Immature natural killer cell (primary cell): Measurements from ENCODE around the gene MTX1. TPM values are rescaled to one million over a fixed set of nuclear protein-coding genes. Genes with fewer than 3 reads are reported as not detected.

Experiments used
- DNase-seq, 3 donors: peaks; one replicate each; pipeline ENCODE4 v3.0.0; 2022; ENCODE audit warnings: mixed read lengths in 1 of 3
- H3K27ac Mint-ChIP-seq, 6 donors: one replicate each; pipeline ENCODE4 v1.8.0; 2020; ENCODE audit warnings: mixed read lengths in 6 of 6, mild to moderate bottlenecking in 5 of 6, inconsistent platforms in 4 of 6, moderate library complexity in 3 of 6
- H3K27me3 Mint-ChIP-seq, 3 donors: one replicate each; pipeline ENCODE4 v1.8.0; 2020 to 2021; ENCODE audit warnings: low read depth in 3 of 3, mild to moderate bottlenecking in 3 of 3, mixed read lengths in 3 of 3, moderate library complexity in 3 of 3, inconsistent platforms in 1 of 3
- H3K36me3 Mint-ChIP-seq, 3 donors: one replicate each; pipeline ENCODE4 v1.8.0; 2020; ENCODE audit warnings: mixed read lengths in 3 of 3, inconsistent platforms in 2 of 3, mild to moderate bottlenecking in 2 of 3
- H3K4me1 Mint-ChIP-seq, 2 donors: one replicate each; pipeline ENCODE4 v1.8.0; 2020; ENCODE audit warnings: inconsistent platforms in 2 of 2, mild to moderate bottlenecking in 2 of 2, mixed read lengths in 2 of 2, moderate library complexity in 1 of 2
- H3K4me3 Mint-ChIP-seq, 5 donors: one replicate each; pipeline ENCODE4 v1.8.0; 2020; ENCODE audit warnings: mild to moderate bottlenecking in 5 of 5, mixed read lengths in 5 of 5, inconsistent platforms in 3 of 5, moderate library complexity in 3 of 5
- H3K9me3 Mint-ChIP-seq, 6 donors: one replicate each; pipeline ENCODE4 v1.8.0; 2020; ENCODE audit warnings: mild to moderate bottlenecking in 6 of 6, mixed read lengths in 6 of 6, inconsistent platforms in 4 of 6, moderate library complexity in 3 of 6
- polyA plus RNA-seq, 3 donors: library from polyadenylated mRNA; unstranded; fragments of 300-500 nt; fragmentation: Illumina TruSeq; gene quantifications; one replicate each; pipeline ENCODE4 v1.2.3, GENCODE V29; 2021

MTX1 gene
- polyA plus RNA-seq, 3 donors from 2014 or later = 51.1 to 62.6 (median 55.1) TPM

DNA sequence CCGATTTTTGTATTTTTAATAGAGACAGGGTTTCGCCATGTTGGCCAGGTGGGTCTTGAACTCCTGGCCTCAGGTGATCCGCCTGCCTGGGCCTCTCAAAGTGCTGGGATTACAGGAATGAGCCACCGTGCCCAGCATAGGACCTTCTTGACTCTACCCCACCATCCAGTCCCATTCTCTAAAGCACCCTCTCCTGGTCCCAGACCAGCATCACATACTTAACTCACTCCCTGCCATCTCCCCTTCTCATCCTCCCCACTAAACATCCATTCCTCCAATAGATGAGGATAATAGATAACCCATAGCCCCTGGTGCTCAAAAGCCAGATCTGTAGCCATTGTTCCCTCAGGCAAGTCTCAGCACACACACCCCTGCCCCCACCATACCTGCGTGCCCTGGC is 44.7 kb downstream of the MTX1 start:
- Mint-ChIP-seq H3K36me3 (peaks cover 6 to 11% (median 8%) of the 10 kb centered on the region in 3 donors), H3K9me3 (no peaks in the 10 kb centered on the region), H3K27ac (peak overlapping the region in 1 of 6 donors; percentile 23), H3K4me3 (peak overlapping the region; percentile 29 to 78 (median 57)), H3K4me1 (peaks cover 30 to 33% of the 10 kb centered on the region in 2 donors), H3K27me3 (peaks cover 0 to 2% (median 0%) of the 10 kb centered on the region in 3 donors)
- no peak for DNase-seq

DNA sequence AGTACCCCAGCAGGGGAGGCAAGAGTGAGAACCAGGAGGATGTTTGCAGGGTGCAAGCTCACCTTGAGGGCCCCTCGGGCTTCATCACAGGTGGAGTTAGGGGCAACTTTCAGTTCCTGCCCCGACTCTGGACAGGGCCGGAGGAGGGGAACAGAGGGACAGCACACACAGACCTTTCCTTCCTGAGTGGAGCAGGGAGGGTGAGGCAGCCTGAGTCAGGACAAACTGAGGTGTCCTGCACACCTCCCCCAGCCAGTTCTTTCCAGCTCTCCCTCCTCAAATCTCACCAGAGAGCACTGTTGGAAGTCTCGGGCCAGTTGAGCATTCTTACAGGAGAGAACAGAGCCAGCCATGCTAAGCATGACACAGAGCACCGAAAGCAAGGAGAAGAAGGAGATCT is 45.3 kb downstream of the MTX1 start:
- Mint-ChIP-seq H3K27me3 (peaks cover 0 to 2% (median 0%) of the 10 kb centered on the region in 3 donors), H3K4me1 (peaks cover 30 to 33% of the 10 kb centered on the region in 2 donors), H3K4me3 (peak overlapping the region; percentile 57 to 83 (median 78)), H3K36me3 (peaks cover 6 to 17% (median 12%) of the 10 kb centered on the region in 3 donors), H3K9me3 (no peaks in the 10 kb centered on the region), H3K27ac (peak overlapping the region in 2 of 6 donors; percentile 30 to 80)
- no peak for DNase-seq

DNA sequence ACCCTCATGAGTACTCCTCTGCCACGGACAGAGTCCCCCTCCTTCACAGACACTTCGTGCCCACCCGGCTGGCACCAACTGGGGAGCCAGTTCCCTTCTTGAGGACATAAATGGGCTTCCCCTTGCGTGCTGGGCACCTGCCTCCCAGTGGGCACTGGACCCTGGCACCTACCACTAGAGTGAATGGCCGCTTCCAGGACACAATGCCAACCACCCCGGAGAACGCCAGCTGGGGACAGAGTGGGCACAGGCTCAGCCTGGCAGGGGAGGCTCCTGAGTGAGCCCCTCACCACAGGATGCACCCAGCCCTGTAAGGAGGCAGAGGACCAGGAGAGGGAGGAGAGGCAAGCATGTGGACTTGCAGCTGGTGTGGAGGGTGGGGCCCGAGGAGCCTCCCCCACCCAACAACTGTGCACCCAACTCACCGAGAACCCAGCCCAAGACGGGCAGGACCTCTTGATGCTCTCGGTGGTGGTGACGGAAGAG is 45.8 kb downstream of the MTX1 start:
- H3K4me1 Mint-ChIP-seq = peaks cover 30 to 33% of the 10 kb centered on the region in 2 donors

DNA sequence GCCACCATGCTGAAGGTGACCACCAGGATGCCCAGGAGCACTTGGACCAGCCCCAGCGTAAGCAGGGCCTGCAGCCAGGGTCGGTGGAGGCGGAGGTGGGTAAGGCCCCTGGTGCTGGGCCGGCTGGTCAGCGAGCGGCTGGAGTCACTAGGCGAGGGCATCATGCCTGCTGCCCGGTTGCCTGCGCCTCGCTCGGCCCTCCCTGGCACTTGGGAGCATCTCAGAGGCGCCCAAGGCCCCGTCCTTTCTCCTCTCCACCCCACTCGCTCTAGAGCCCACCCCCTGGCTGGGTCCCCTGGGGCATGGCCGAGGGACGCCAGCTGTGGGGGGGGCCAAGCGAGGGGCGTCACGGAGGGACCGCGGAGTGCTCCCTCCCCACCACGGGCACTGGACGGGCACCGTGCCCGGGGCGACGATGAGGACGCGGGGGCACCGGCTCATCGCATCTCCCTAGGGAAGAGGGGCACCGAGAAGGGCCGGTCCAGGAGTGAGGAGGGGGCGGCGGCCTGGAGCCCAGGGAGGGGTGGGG is 46.3 kb downstream of the MTX1 start:
- Mint-ChIP-seq H3K27ac (no peak overlapping the region), H3K4me1 (peaks cover 30 to 33% of the 10 kb centered on the region in 2 donors)
- DNase-seq = no peak

More for the DNA sequence above, 45.8 kb downstream of the MTX1 start:
- Mint-ChIP-seq H3K36me3 (peaks cover 6 to 17% (median 12%) of the 10 kb centered on the region in 3 donors), H3K27ac (peak overlapping the region in 1 of 6 donors; percentile 71), H3K4me3 (peak overlapping the region; percentile 72 to 83 (median 78)), H3K27me3 (peaks cover 0 to 2% (median 0%) of the 10 kb centered on the region in 3 donors), H3K9me3 (no peaks in the 10 kb centered on the region)
- no peak for DNase-seq

DNA sequence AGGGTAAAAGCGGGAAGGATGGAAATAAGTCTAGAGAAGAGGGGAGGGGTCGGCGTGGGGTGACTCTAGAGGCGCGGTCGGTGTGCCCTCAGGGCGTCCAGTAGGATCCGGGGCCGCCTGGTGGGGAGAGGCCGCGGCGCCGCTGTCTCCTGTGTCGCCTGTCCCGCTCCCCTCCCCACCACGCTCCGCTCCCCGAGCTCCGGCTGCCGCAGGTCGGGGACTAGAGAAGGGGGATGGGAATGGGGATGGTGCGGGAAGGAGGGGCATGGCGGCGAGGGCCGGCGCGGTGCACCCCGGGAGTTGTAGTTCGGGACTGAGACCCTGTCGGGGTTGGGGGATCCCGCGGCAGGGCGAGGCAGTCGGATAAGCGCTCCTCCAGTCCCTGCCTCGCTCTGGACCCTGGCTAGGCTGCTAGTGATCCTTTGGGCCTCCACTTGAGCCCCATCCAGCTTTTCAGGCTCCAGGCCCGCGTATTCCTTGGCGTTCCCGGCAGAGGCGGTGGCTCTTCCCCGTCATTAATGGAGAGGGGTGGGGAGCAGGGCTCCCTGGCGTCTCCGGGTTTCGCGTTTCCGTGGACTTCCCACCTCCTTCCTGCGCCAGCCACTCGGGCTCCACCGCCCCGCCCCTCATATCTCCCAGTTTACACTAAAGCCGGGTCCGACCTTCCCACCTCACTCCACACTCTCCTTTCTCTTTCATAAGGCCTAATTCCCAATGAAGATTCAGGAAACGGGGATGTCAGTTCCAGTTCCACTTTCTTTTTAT is 46.9 kb downstream of the MTX1 start, which contains the start of gene ENTREP3:
ENTREP3 (minus strand) TSS at position 241 of the 765 bp plus-strand sequence. CDS start 606 bp downstream, outside the sequence.
- Mint-ChIP-seq H3K4me1 (peaks cover 34% of the 10 kb centered on the region in 2 donors), H3K27ac (peak within 1 kb of the TSS; percentile 9 to 75 (median 56)), H3K27me3 (peaks cover 0 to 2% (median 0%) of the 10 kb centered on the region in 3 donors), H3K9me3 (no peaks in the 10 kb centered on the region), H3K36me3 (peaks cover 9 to 19% (median 12%) of the 10 kb centered on the region in 3 donors), H3K4me3 (peak within 1 kb of the TSS; percentile 77 to 83 (median 80))
- DNase-seq = peak; percentile 56 to 62 (median 61)

More for the DNA sequence above, 46.3 kb downstream of the MTX1 start:
- Mint-ChIP-seq H3K27me3 (peaks cover 0 to 2% (median 0%) of the 10 kb centered on the region in 3 donors), H3K9me3 (no peaks in the 10 kb centered on the region), H3K4me3 (peak overlapping the region; percentile 77 to 83 (median 80)), H3K36me3 (peaks cover 6 to 17% (median 12%) of the 10 kb centered on the region in 3 donors)

DNA sequence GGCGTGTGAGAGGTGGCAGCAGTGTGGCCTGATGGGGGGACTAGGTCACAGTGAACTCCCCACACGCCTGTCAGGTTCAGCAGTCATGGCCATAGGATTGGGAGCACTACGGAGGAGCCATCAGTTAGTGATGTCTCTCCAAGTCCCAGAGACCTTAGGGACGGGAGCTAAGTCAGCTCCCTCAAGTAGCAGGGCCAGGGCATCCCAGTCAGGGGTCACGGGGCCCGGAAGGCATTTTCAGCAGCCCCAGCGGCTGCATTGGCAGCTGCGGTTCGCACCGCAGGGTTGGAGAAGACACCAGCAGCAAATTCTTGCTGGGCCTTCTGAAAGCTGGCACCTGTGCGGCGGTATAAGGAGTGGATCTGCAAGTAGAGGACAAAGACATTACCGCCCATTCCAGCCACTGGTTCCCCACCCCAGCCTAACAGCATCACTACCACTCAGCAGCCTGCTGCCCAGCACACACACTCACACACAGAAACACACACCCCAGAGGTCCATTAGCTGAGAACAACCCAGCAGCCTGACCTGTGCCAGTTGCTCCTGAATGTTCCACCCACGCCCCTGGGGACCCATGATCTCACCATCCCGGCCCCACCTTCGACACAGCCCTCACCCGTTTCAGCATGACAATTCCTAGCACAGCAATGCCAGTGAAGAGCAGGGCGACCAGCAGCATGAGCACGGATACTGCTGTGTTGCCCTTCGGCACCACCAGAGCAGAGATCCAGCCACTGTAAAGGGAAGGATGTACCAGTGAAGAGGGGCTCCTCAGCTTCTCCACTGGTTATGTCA is 47.8 kb downstream of the MTX1 start:
- H3K27me3 Mint-ChIP-seq = no peaks in the 10 kb centered on the region
- H3K27ac Mint-ChIP-seq = peak overlapping the region; percentile 11 to 64 (median 38)
- no peaks in the 10 kb centered on the region for H3K9me3 Mint-ChIP-seq
- no peak for DNase-seq
- H3K36me3 Mint-ChIP-seq = peaks cover 9 to 19% (median 12%) of the 10 kb centered on the region in 3 donors
- peak overlapping the region; percentile 69 to 81 (median 79) for H3K4me3 Mint-ChIP-seq
- peaks cover 36% of the 10 kb centered on the region in 2 donors for H3K4me1 Mint-ChIP-seq

DNA sequence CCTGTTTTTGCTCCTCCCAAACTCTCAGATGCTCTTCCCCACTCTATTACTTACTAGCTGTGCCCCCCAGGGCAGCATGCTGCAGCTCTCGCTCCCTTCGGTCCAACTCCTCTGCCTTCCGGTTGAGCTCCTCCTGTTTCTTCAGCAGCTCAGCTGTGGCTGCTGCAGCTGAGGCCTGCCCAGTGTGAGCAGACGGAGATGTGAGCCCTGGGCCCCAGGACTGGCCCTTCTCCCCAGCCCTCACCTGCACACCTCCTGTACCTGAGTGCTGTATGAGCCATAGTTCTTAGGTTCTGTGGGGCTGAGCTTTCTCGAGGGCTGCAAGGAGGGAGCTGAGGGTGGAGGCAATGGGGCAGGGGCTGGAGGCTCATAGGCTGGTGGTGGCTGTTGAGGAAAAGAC is 51.8 kb downstream of the MTX1 start:
- no peak for DNase-seq
- Mint-ChIP-seq H3K4me1 (peaks cover 43 to 48% of the 10 kb centered on the region in 2 donors), H3K27me3 (peaks cover 0 to 5% (median 4%) of the 10 kb centered on the region in 3 donors), H3K4me3 (peak overlapping the region in 2 of 5 donors; percentile 29 to 94), H3K9me3 (no peaks in the 10 kb centered on the region), H3K27ac (peak overlapping the region in 3 of 6 donors; percentile 30 to 83 (median 31)), H3K36me3 (peaks cover 9 to 25% (median 18%) of the 10 kb centered on the region in 3 donors)

DNA sequence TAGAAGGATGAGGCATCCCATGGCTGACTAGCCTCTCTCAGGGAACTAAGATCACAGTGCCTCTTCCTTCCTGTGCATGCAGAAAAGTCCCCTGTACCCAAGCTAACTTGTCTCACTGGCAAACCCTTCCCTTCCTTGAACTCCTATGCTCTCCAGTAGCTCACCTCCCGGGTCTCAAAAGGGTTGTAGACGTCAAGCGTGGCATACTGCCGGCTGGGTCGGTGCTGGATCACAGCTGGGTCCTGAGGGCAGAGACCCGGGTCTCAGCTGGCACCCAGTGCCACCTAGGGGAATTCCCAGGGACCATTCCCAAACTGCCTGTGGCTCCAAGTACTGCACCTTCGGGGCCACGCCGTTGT is 53.0 kb downstream of the MTX1 start:
- Mint-ChIP-seq H3K4me3 (peak overlapping the region; percentile 94 to 100 (median 96)), H3K27ac (peak overlapping the region; percentile 85 to 98 (median 93)), H3K27me3 (peaks cover 0 to 5% (median 4%) of the 10 kb centered on the region in 3 donors), H3K4me1 (peaks cover 37 to 39% of the 10 kb centered on the region in 2 donors), H3K36me3 (peaks cover 13 to 29% (median 24%) of the 10 kb centered on the region in 3 donors), H3K9me3 (no peaks in the 10 kb centered on the region)
- no peak for DNase-seq

DNA sequence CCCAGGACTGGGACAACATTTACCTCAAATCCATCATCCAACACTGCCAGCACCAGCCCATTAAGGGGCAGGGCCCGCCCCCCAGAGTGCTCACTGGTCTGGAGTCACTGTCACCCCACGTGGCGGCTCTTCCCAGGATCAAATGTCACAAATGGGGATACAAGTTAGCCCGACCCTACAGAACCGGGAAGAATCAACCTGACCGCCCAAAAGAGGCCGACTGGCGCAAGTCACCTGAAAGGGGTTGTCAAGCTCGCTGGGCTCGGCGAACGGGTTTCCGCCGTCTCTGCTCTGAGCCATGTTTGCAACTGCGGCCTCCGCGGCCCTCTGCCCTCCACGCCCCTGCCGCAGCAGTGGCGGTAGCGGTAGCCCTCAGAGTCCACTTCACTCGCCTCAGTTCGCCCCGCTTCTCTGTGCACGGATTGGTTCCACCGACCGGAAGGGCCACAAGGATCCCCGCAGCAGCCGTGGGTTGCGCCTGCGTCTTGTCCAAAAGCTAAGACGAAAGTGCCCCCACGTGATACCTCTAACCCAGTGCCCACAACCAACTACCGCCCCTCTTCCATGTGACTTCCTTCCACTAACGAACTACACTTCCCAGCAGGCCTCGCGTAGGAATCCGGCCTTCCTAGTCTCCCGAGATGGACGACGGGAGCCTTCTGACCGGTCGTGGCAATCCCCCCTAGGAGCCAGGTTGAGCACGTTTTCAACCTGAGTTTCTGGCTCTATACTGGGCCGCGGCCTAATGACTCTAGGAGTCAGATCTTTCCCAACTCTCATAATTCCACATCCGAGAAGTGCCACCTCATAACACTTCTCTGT is 53.6 kb downstream of the MTX1 start, which contains the start of gene SCAMP3:
SCAMP3 (minus strand) TSS at position 509 of the 822 bp plus-strand sequence; CDS start at position 300, 209 bp downstream.
- peak; percentile 87 to 89 (median 89) for DNase-seq
- Mint-ChIP-seq H3K4me1 (peaks cover 31 to 39% of the 10 kb centered on the region in 2 donors), H3K27ac (peak within 1 kb of the TSS; percentile 85 to 98 (median 93)), H3K27me3 (peaks cover 0 to 5% (median 4%) of the 10 kb centered on the region in 3 donors), H3K9me3 (no peaks in the 10 kb centered on the region), H3K36me3 (peaks cover 15 to 28% (median 22%) of the 10 kb centered on the region in 3 donors), H3K4me3 (peak within 1 kb of the TSS; percentile 94 to 100 (median 96))

DNA sequence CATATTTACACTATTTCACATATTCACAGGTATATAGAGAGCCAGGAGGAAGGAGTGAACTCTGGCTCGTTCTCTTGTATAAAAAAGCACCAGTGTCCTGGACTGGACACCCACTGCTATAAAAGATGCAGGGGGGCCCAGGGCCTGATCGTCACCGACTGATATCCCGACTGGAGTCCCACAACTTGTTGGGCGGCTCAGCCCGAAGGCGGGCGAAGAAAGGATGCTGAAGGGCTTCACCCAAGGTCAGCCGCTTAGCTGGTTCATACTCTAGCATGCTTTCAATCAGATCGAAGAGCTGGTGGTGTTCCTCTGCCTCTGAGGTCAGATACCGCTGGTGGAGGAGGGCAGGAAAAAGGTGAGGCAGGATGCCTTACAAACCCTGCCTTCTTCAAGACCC is 54.6 kb downstream of the MTX1 start:
- no peak for DNase-seq
- Mint-ChIP-seq H3K27ac (peak overlapping the region; percentile 83 to 96 (median 90)), H3K9me3 (no peaks in the 10 kb centered on the region), H3K4me1 (peaks cover 30 to 39% of the 10 kb centered on the region in 2 donors), H3K4me3 (peak overlapping the region; percentile 41 to 100 (median 95)), H3K36me3 (peaks cover 10 to 32% (median 25%) of the 10 kb centered on the region in 3 donors), H3K27me3 (peaks cover 0 to 5% (median 4%) of the 10 kb centered on the region in 3 donors)
